Measurements from ENCODE around the gene IGSF21. TPM values are rescaled to one million over a fixed set of nuclear protein-coding genes. Genes with fewer than 3 reads are reported as not detected.

Gene IGSF21
- total and polyA plus RNA-seq, 12 donors = 0.18 to 16.4 (median 7.0) TPM

DNA sequence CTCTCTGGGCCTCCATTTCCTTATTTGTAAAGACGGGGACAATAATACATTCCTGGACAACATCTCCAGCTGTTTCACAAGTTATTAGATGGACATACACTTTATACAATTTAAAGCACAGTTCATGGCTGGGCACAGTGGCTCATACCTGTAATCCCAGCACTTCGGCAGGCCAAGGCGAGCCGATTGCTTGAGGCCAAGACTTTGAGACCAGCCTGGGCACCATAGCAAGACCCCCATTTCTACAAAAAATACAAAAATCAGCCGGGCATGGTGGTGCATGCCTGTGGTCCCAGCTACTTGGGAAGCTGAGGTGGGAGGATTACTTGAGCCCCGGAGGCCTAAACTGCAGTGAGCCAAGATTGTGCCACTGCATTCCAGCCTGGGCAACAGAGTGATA is 34.1 kb downstream of the IGSF21 start:
- intact Hi-C loops (cut with DNase I) = no loop called here
- peaks cover 8 to 30% of the 10 kb centered on the region in 2 donors for H3K4me1 ChIP-seq (replicated peaks in 1 of 2)
- whole genome bisulfite sequencing, 4 donors = 84 to 93% (median 91%) methylated on average over 6 of the region's 6 CpGs
- no peaks in the 10 kb centered on the region for H3K27me3 ChIP-seq
- H3K36me3 ChIP-seq (replicated peaks in 1 of 2) = no peaks in the 10 kb centered on the region
- no peak overlapping the region for H3K4me3 ChIP-seq
- no peak for DNase-seq
- TF ChIP-seq, protein P1, sequence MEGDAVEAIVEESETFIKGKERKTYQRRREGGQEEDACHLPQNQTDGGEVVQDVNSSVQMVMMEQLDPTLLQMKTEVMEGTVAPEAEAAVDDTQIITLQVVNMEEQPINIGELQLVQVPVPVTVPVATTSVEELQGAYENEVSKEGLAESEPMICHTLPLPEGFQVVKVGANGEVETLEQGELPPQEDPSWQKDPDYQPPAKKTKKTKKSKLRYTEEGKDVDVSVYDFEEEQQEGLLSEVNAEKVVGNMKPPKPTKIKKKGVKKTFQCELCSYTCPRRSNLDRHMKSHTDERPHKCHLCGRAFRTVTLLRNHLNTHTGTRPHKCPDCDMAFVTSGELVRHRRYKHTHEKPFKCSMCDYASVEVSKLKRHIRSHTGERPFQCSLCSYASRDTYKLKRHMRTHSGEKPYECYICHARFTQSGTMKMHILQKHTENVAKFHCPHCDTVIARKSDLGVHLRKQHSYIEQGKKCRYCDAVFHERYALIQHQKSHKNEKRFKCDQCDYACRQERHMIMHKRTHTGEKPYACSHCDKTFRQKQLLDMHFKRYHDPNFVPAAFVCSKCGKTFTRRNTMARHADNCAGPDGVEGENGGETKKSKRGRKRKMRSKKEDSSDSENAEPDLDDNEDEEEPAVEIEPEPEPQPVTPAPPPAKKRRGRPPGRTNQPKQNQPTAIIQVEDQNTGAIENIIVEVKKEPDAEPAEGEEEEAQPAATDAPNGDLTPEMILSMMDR (IDR thresholded peaks at IDR 0.05) = no peak
- TF ChIP-seq POLR2A (IDR thresholded peaks at IDR 0.05) = no peak
- no peak overlapping the region for H3K27ac ChIP-seq
- no peaks in the 10 kb centered on the region for H3K9me3 ChIP-seq (replicated peaks in 1 of 3)

DNA sequence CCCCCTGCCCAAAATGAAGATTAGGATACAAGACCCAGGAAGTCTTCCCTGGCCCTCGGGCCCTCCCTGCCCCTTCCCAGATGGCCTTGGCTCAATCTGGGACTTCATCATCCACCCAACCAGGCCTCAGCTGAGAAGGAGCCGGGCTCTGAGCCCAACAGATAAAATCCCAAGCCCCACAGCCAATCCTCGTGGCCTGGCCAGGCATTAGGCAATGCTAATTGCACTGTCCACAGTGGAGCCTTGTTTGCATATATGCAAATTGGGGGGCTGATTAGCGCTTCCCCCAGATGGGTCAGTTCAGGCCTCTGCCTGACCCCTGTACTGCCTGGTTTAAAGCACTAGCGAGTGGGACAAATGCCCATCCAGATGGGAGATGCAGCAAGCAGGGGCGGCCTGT is 34.9 kb downstream of the IGSF21 start:
- intact Hi-C loops (cut with DNase I) = no loop called here
- 29 to 65% (median 60%) methylated on average over 1 to 6 of the region's 6 CpGs for WGBS, 4 donors
- DNase-seq = peak in 6 of 7 donors; percentile 64 to 78 (median 70)
- TF ChIP-seq, protein P1 (IDR thresholded peaks at IDR 0.05) = no peak
- no peak for TF ChIP-seq POLR2A (IDR thresholded peaks at IDR 0.05)
- Histone ChIP-seq H3K27me3 (no peaks in the 10 kb centered on the region), H3K4me1 (replicated peaks in 1 of 2) (peaks cover 9 to 31% of the 10 kb centered on the region in 2 donors), H3K4me3 (no peak overlapping the region), H3K9me3 (replicated peaks in 1 of 3) (no peaks in the 10 kb centered on the region), H3K27ac (peak overlapping the region in 1 of 5 donors; percentile 36), H3K36me3 (replicated peaks in 1 of 2) (no peaks in the 10 kb centered on the region)

DNA sequence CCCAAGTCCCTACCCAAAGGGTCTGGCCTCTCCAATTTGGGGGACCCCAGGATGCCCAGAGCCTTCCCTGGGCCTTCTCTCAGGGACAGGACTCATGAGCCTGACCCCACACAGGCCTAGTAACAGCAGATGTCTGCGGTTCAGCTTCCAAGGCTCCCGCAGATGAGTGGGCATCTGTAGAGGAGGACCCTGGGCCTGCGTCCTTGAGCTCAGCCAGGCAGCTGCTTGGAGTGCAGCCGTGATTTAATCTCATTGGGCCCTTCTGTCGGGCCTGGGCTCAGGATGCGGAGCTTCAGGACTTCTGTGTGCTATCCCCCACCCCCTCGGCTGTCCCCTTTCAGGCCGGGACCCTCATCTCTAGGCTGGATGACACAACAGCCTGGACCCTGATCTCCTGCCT is 35.4 kb downstream of the IGSF21 start:
- peaks cover 9 to 31% of the 10 kb centered on the region in 2 donors for H3K4me1 ChIP-seq (replicated peaks in 1 of 2)
- H3K36me3 ChIP-seq (replicated peaks in 1 of 2) = no peaks in the 10 kb centered on the region
- no peak overlapping the region for H3K4me3 ChIP-seq
- no peaks in the 10 kb centered on the region for H3K9me3 ChIP-seq (replicated peaks in 1 of 3)
- DNase-seq = peak in 2 of 7 donors; percentile 20 to 34
- TF ChIP-seq, protein P1 (IDR thresholded peaks at IDR 0.05) = no peak
- TF ChIP-seq POLR2A (IDR thresholded peaks at IDR 0.05) = no peak
- 63 to 77% (median 68%) methylated on average over 2 to 8 of the region's 8 CpGs for WGBS, 4 donors
- H3K27me3 ChIP-seq = no peaks in the 10 kb centered on the region
- intact Hi-C loops (cut with DNase I) = no loop called here
- peak overlapping the region in 1 of 5 donors; percentile 36 for H3K27ac ChIP-seq

DNA sequence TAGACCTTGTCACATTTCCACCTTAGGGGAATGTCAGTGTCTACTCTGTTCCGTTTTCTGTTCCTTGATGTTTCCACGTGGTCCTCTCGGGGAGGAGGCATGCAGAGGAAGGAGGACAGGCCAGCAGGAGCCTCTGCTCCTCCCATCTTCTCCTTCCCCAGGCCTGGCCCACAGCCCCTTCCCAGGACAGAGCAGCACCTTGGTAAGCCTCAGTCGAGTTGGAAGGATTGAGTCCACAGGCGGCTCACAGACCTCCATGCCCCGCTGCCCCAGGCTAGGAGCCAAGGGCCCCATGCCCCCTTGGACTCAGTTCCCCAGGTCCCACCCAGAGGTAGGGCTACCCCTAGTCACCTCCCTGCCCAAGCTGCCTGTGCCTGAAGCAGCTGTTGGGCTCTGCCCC is 36.5 kb downstream of the IGSF21 start:
- Histone ChIP-seq H3K36me3 (replicated peaks in 1 of 2) (no peaks in the 10 kb centered on the region), H3K9me3 (replicated peaks in 1 of 3) (no peaks in the 10 kb centered on the region), H3K27ac (peak overlapping the region in 1 of 5 donors; percentile 55), H3K27me3 (no peaks in the 10 kb centered on the region), H3K4me3 (no peak overlapping the region), H3K4me1 (replicated peaks in 1 of 2) (peaks cover 9 to 32% of the 10 kb centered on the region in 2 donors)
- intact Hi-C loops (cut with DNase I) = no loop called here
- no peak for DNase-seq
- TF ChIP-seq POLR2A (IDR thresholded peaks at IDR 0.05) = no peak
- TF ChIP-seq, protein P1 (IDR thresholded peaks at IDR 0.05) = no peak
- WGBS, 4 donors = 59 to 79% (median 77%) methylated on average over 4 to 6 of the region's 6 CpGs
